Neural cell (in vitro differentiated cells): ENCODE measurements around the gene AHCYL1.

ENCODE experiments used
- CTCF ChIP-seq: fragments of 450-650 bp; IDR thresholded peaks from 2 replicates; pipeline ENCODE4 v1.5.1; 2014; ENCODE audit warnings: antibody characterized with exemption, mild to moderate bottlenecking, moderate library complexity; ENCODE audit not compliant: poor library complexity, severe bottlenecking
- EP300 ChIP-seq: fragments of 450-650 bp; conservative IDR thresholded peaks from 2 replicates; pipeline ENCODE4 v1.6.1; 2014; ENCODE audit warnings: antibody characterized with exemption, mild to moderate bottlenecking, moderate library complexity; ENCODE audit not compliant: poor library complexity, severe bottlenecking
- EZH2 ChIP-seq: fragments of 200-600, 300-800 bp; shearing (Covaris generic), sonication (generic); IDR thresholded peaks from 2 replicates; pipeline ENCODE4 v1.6.1; 2014; ENCODE audit warnings: antibody characterized with exemption, low read length, borderline replicate concordance, mild to moderate bottlenecking; ENCODE audit not compliant: insufficient read depth, poor library complexity, severe bottlenecking

- no peak for TF ChIP-seq CTCF
- no peak for TF ChIP-seq EZH2
- TF ChIP-seq EP300: no peak
Measured at GRCh38 chr1:109997204-109997866, 12.8 kb downstream of the AHCYL1 start.
